K562 (cell line): Measurements from ENCODE around the gene BPIFB2. TPM values are rescaled to one million over a fixed set of nuclear protein-coding genes. Genes with fewer than 3 reads are reported as not detected.

ENCODE experiments used
- NRF1 ChIP-seq, 2 experiments: fragments of 450-650 bp; IDR thresholded peaks in 1 of 2; conservative IDR thresholded peaks in 1 of 2; 2 replicates each; pipeline ENCODE4 v1.6.1; 2014; ENCODE audit warnings: mild to moderate bottlenecking in 2 of 2
- OTX1 ChIP-seq: fragments of 450-650 bp; formaldehyde crosslinking; IDR thresholded peaks from 2 replicates; pipeline ENCODE4 v1.4.0; 2022; ENCODE audit warnings: mild to moderate bottlenecking
- RBBP5 ChIP-seq: fragments of 200-600 bp; sonication (generic); IDR thresholded peaks from 2 replicates; pipeline ENCODE4 v1.6.1; 2012; ENCODE audit warnings: borderline replicate concordance, mild to moderate bottlenecking, low read length, control low read depth, inconsistent platforms; ENCODE audit not compliant: insufficient read depth, poor library complexity, severe bottlenecking
- YY1 ChIP-seq, 3 experiments: IDR thresholded peaks; 2 replicates each; pipeline ENCODE4 v1.6.1; 2011; ENCODE audit warnings: low read length in 2 of 3, mild to moderate bottlenecking in 2 of 3, moderate library complexity in 2 of 3, borderline replicate concordance in 1 of 3, control low read depth in 1 of 3, low read depth in 1 of 3; ENCODE audit not compliant: insufficient read depth in 3 of 3, insufficient replicate concordance in 2 of 3, control insufficient read depth in 1 of 3, insufficient read length in 1 of 3; ENCODE audit errors: extremely low read depth in 1 of 3
- polyA plus RNA-seq, 8 experiments: library from polyadenylated mRNA; depleted of rRNA in 4 of 8; stranded (reverse) in 5 of 8; unstranded in 3 of 8; fragments of >200 nt; fragmentation: Nextera tagmentation in 2 of 8; fragmentation: Illumina TruSeq in 1 of 8; extraction: Ambion mirVana in 2 of 8; extraction: Trizol in 1 of 8; gene quantifications; 2 replicates each; pipeline versions ENCODE4 v1.2.1 to v1.2.3, GENCODE V29; 2011 to 2014; ENCODE audit warnings: inconsistent platforms in 1 of 8, missing spikeins in 1 of 8
- total RNA-seq, 7 experiments: library from RNA; depleted of rRNA in 6 of 7; stranded (reverse); fragments of >200 nt in 6 of 7; fragmentation: Illumina TruSeq in 2 of 7; extraction: Trizol in 2 of 7; gene quantifications; 2 replicates each; pipeline versions ENCODE4 v1.2.1 to v1.2.3, GENCODE V29; 2011 to 2021; ENCODE audit warnings: low replicate concordance in 1 of 7
- TF ChIP-seq, protein P1 (sequence below): fragments of 250-450 bp; sonication (Bioruptor Pico); IDR thresholded peaks from 2 replicates; pipeline ENCODE4 v1.4.0; 2020
- TF ChIP-seq, protein P2 (sequence below): sonication (generic); formaldehyde crosslinking; IDR thresholded peaks from 2 replicates; pipeline ENCODE4 v1.8.1; 2023; ENCODE audit warnings: missing genetic modification reagents, mild to moderate bottlenecking, borderline replicate concordance
- TF ChIP-seq, protein P3 (sequence below): fragments of 450-650 bp; IDR thresholded peaks from 2 replicates; pipeline ENCODE4 v1.6.1; 2018; ENCODE audit warnings: mild to moderate bottlenecking, low read depth; ENCODE audit not compliant: partially characterized antibody
- TF ChIP-seq, protein P4 (sequence below): sonication (generic); formaldehyde crosslinking; IDR thresholded peaks from 2 replicates; pipeline ENCODE4 v1.8.1; 2023; ENCODE audit warnings: mild to moderate bottlenecking, missing genetic modification reagents

The BPIFB2 gene
- total and polyA plus RNA-seq, 9 of the 15 experiments (the other 6 are each of a cell fraction or from before 2014, with no cell fraction given) = not detected

DNA sequence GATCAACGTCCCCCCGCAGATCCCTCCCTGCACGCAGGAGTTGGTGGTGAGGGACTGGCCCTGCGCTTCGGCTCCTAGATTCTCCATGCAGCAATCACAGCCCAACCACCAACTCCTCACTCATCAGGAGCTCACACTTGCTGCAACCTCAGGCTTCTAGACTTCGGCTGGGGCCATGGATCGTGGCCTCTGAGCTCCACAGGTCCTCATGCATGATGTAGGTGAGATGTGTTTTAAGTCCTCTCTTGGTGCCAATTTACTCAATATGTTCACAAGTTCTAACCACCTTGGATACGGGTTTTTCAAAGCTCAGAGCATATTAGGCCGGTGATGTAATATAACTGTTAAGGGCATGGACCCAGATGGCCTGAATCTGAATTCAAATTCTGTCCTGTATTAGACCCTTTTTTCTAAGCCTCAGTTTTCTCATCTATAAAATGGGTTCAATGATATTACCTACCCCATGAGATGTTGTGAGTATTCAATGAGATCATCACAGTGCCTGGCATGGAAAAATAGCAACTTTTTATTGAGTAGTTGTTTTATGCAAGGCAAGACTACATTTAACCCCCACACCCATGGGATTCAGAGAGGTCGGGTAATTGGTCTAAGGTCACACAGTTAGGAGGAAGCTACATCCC lies 34.3 kb upstream of the BPIFB2 start (continued):
- TF ChIP-seq, protein P1, sequence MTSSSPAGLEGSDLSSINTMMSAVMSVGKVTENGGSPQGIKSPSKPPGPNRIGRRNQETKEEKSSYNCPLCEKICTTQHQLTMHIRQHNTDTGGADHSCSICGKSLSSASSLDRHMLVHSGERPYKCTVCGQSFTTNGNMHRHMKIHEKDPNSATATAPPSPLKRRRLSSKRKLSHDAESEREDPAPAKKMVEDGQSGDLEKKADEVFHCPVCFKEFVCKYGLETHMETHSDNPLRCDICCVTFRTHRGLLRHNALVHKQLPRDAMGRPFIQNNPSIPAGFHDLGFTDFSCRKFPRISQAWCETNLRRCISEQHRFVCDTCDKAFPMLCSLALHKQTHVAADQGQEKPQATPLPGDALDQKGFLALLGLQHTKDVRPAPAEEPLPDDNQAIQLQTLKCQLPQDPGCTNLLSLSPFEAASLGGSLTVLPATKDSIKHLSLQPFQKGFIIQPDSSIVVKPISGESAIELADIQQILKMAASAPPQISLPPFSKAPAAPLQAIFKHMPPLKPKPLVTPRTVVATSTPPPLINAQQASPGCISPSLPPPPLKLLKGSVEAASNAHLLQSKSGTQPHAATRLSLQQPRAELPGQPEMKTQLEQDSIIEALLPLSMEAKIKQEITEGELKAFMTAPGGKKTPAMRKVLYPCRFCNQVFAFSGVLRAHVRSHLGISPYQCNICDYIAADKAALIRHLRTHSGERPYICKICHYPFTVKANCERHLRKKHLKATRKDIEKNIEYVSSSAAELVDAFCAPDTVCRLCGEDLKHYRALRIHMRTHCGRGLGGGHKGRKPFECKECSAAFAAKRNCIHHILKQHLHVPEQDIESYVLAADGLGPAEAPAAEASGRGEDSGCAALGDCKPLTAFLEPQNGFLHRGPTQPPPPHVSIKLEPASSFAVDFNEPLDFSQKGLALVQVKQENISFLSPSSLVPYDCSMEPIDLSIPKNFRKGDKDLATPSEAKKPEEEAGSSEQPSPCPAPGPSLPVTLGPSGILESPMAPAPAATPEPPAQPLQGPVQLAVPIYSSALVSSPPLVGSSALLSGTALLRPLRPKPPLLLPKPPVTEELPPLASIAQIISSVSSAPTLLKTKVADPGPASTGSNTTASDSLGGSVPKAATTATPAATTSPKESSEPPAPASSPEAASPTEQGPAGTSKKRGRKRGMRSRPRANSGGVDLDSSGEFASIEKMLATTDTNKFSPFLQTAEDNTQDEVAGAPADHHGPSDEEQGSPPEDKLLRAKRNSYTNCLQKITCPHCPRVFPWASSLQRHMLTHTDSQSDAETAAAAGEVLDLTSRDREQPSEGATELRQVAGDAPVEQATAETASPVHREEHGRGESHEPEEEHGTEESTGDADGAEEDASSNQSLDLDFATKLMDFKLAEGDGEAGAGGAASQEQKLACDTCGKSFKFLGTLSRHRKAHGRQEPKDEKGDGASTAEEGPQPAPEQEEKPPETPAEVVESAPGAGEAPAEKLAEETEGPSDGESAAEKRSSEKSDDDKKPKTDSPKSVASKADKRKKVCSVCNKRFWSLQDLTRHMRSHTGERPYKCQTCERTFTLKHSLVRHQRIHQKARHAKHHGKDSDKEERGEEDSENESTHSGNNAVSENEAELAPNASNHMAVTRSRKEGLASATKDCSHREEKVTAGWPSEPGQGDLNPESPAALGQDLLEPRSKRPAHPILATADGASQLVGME (CRISPR knock-in tag) = no peak
- TF ChIP-seq, protein P2, sequence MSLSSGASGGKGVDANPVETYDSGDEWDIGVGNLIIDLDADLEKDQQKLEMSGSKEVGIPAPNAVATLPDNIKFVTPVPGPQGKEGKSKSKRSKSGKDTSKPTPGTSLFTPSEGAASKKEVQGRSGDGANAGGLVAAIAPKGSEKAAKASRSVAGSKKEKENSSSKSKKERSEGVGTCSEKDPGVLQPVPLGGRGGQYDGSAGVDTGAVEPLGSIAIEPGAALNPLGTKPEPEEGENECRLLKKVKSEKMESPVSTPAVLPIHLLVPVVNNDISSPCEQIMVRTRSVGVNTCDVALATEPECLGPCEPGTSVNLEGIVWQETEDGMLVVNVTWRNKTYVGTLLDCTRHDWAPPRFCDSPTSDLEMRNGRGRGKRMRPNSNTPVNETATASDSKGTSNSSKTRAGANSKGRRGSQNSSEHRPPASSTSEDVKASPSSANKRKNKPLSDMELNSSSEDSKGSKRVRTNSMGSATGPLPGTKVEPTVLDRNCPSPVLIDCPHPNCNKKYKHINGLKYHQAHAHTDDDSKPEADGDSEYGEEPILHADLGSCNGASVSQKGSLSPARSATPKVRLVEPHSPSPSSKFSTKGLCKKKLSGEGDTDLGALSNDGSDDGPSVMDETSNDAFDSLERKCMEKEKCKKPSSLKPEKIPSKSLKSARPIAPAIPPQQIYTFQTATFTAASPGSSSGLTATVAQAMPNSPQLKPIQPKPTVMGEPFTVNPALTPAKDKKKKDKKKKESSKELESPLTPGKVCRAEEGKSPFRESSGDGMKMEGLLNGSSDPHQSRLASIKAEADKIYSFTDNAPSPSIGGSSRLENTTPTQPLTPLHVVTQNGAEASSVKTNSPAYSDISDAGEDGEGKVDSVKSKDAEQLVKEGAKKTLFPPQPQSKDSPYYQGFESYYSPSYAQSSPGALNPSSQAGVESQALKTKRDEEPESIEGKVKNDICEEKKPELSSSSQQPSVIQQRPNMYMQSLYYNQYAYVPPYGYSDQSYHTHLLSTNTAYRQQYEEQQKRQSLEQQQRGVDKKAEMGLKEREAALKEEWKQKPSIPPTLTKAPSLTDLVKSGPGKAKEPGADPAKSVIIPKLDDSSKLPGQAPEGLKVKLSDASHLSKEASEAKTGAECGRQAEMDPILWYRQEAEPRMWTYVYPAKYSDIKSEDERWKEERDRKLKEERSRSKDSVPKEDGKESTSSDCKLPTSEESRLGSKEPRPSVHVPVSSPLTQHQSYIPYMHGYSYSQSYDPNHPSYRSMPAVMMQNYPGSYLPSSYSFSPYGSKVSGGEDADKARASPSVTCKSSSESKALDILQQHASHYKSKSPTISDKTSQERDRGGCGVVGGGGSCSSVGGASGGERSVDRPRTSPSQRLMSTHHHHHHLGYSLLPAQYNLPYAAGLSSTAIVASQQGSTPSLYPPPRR (CRISPR knock-in tag) = no peak
- TF ChIP-seq, protein P3, sequence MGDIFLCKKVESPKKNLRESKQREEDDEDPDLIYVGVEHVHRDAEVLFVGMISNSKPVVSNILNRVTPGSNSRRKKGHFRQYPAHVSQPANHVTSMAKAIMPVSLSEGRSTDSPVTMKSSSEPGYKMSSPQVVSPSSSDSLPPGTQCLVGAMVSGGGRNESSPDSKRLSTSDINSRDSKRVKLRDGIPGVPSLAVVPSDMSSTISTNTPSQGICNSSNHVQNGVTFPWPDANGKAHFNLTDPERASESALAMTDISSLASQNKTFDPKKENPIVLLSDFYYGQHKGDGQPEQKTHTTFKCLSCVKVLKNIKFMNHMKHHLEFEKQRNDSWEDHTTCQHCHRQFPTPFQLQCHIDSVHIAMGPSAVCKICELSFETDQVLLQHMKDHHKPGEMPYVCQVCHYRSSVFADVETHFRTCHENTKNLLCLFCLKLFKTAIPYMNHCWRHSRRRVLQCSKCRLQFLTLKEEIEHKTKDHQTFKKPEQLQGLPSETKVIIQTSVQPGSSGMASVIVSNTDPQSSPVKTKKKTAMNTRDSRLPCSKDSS = no peak
- TF ChIP-seq YY1 (IDR thresholded peaks at IDR 0.05; ENCODE audit: borderline replicate concordance in 1 of 3, control insufficient read depth in 1 of 3, extremely low read depth in 1 of 3, insufficient read depth in 3 of 3, insufficient read length in 1 of 3, insufficient replicate concordance in 2 of 3, low read depth in 1 of 3, low read length in 2 of 3) = no peak
- TF ChIP-seq, protein P4, sequence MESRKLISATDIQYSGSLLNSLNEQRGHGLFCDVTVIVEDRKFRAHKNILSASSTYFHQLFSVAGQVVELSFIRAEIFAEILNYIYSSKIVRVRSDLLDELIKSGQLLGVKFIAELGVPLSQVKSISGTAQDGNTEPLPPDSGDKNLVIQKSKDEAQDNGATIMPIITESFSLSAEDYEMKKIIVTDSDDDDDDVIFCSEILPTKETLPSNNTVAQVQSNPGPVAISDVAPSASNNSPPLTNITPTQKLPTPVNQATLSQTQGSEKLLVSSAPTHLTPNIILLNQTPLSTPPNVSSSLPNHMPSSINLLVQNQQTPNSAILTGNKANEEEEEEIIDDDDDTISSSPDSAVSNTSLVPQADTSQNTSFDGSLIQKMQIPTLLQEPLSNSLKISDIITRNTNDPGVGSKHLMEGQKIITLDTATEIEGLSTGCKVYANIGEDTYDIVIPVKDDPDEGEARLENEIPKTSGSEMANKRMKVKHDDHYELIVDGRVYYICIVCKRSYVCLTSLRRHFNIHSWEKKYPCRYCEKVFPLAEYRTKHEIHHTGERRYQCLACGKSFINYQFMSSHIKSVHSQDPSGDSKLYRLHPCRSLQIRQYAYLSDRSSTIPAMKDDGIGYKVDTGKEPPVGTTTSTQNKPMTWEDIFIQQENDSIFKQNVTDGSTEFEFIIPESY (CRISPR knock-in tag) = no peak
- TF ChIP-seq OTX1 = no peak
- TF ChIP-seq RBBP5 = no peak
- no peak for TF ChIP-seq NRF1 (conservative IDR thresholded peaks at IDR 0.05 in 1 of 2, IDR thresholded peaks at IDR 0.05 in 1 of 2)
